HepG2 (cell line): Measurements from ENCODE around the gene ROMO1. TPM values are rescaled to one million over a fixed set of nuclear protein-coding genes. Genes with fewer than 3 reads are reported as not detected.

Source experiments
- AGO2 ChIP-seq: fragments of 200-400 bp; formaldehyde crosslinking; optimal IDR thresholded peaks from 2 replicates; pipeline ENCODE3; 2017; ENCODE audit warnings: mild to moderate bottlenecking, low read depth, low read length, moderate library complexity
- CREB1 ChIP-seq, 2 experiments: fragments of 450-650 bp in 1 of 2; IDR thresholded peaks; 2 replicates each; pipeline ENCODE4 v1.6.1; 2016 to 2017; ENCODE audit warnings: control low read depth in 1 of 2, mild to moderate bottlenecking in 1 of 2, missing compliant biosample characterization in 1 of 2, missing genetic modification characterization in 1 of 2
- GMEB2 ChIP-seq: IDR thresholded peaks from 2 replicates; pipeline ENCODE4 v1.6.1; 2016; ENCODE audit warnings: missing biosample characterization, missing genetic modification reagents, low read depth
- HNRNPK ChIP-seq: fragments of 200-400 bp; formaldehyde crosslinking; IDR thresholded peaks from 2 replicates; pipeline ENCODE4 v1.6.1; 2018; ENCODE audit warnings: low read length, low read depth, moderate library complexity, mild to moderate bottlenecking; ENCODE audit not compliant: poor library complexity, severe bottlenecking
- HNRNPL ChIP-seq: fragments of 200-400 bp; formaldehyde crosslinking; IDR thresholded peaks from 2 replicates; pipeline ENCODE4 v1.6.1; 2017; ENCODE audit warnings: mild to moderate bottlenecking, low read depth, low read length
- IRX3 ChIP-seq: sonication (generic); formaldehyde crosslinking; IDR thresholded peaks from 2 replicates; pipeline ENCODE4 v1.8.1; 2023; ENCODE audit warnings: mild to moderate bottlenecking, low read depth, missing genetic modification reagents, borderline replicate concordance
- MAFF ChIP-seq: IDR thresholded peaks from 2 replicates; pipeline ENCODE4 v1.6.1; 2011; ENCODE audit warnings: low read depth, low read length, improper control_type of control experiment
- MAFK ChIP-seq, 2 experiments: IDR thresholded peaks in 1 of 2; conservative IDR thresholded peaks in 1 of 2; 2 replicates each; pipeline ENCODE4 v1.6.1; 2011; ENCODE audit warnings: improper control_type of control experiment in 2 of 2, low read length in 2 of 2
- NKX3-1 ChIP-seq: sonication (generic); formaldehyde crosslinking; IDR thresholded peaks from 2 replicates; pipeline ENCODE4 v1.5.0; 2020; ENCODE audit warnings: missing genetic modification reagents
- NR2F1 ChIP-seq, 2 experiments: fragments of 450-650 bp in 1 of 2; formaldehyde crosslinking in 1 of 2; IDR thresholded peaks; 2 replicates each; pipeline versions ENCODE4 v1.5.0 to v1.6.1; 2016 to 2020; ENCODE audit warnings: mild to moderate bottlenecking in 1 of 2, missing compliant biosample characterization in 1 of 2, missing genetic modification reagents in 1 of 2, moderate library complexity in 1 of 2
- POLR2AphosphoS5 ChIP-seq: IDR thresholded peaks from 2 replicates; pipeline ENCODE4 v1.6.1; 2012; ENCODE audit warnings: low read depth, low read length
- RBFOX2 ChIP-seq: fragments of 200-400 bp; formaldehyde crosslinking; IDR thresholded peaks from 2 replicates; pipeline ENCODE4 v1.6.1; 2017; ENCODE audit warnings: low read depth, mild to moderate bottlenecking, low read length
- RBM22 ChIP-seq: fragments of 200-400 bp; formaldehyde crosslinking; optimal IDR thresholded peaks from 2 replicates; pipeline ENCODE3; 2017; ENCODE audit warnings: mild to moderate bottlenecking, low read length, moderate library complexity
- RFX3 ChIP-seq: IDR thresholded peaks from 2 replicates; pipeline ENCODE4 v1.6.1; 2016; ENCODE audit warnings: missing biosample characterization, missing genetic modification reagents
- RFXANK ChIP-seq: IDR thresholded peaks from 2 replicates; pipeline ENCODE4 v1.6.1; 2016
- SIN3B ChIP-seq: fragments of 150-350 bp; IDR thresholded peaks from 2 replicates; pipeline ENCODE4 v1.6.1; 2014; ENCODE audit warnings: low read length
- SNAPC5 ChIP-seq: sonication (generic); formaldehyde crosslinking; IDR thresholded peaks from 2 replicates; pipeline ENCODE4 v1.8.1; 2023; ENCODE audit warnings: mild to moderate bottlenecking, missing genetic modification reagents, borderline replicate concordance
- TARDBP ChIP-seq: sonication (generic); formaldehyde crosslinking; IDR thresholded peaks from 2 replicates; pipeline ENCODE4 v1.8.0; 2022; ENCODE audit warnings: mild to moderate bottlenecking, missing genetic modification reagents
- TCF7L2 ChIP-seq: IDR thresholded peaks from 2 replicates; pipeline ENCODE4 v1.6.1; 2011; ENCODE audit warnings: mild to moderate bottlenecking, low read depth, low read length, moderate library complexity
- ZKSCAN8 ChIP-seq: IDR thresholded peaks from 2 replicates; pipeline ENCODE4 v1.6.1; 2016; ENCODE audit warnings: borderline replicate concordance, missing genetic modification reagents, missing compliant biosample characterization
- ZMAT3 ChIP-seq: sonication (generic); formaldehyde crosslinking; conservative IDR thresholded peaks from 2 replicates; pipeline ENCODE4 v1.7.0; 2021; ENCODE audit warnings: missing genetic modification reagents
- ZNF281 ChIP-seq: sonication (generic); formaldehyde crosslinking; IDR thresholded peaks from 2 replicates; pipeline ENCODE4 v1.4.0; 2020; ENCODE audit warnings: missing genetic modification reagents, borderline replicate concordance
- ZNF605 ChIP-seq: sonication (generic); formaldehyde crosslinking; IDR thresholded peaks from 2 replicates; pipeline ENCODE4 v1.8.0; 2022; ENCODE audit warnings: mild to moderate bottlenecking, missing genetic modification reagents
- ZNF660 ChIP-seq: sonication (generic); formaldehyde crosslinking; IDR thresholded peaks from 2 replicates; pipeline ENCODE4 v1.5.1; 2020; ENCODE audit warnings: mild to moderate bottlenecking, low read depth, missing genetic modification reagents, borderline replicate concordance
- ZNF746 ChIP-seq: sonication (generic); formaldehyde crosslinking; IDR thresholded peaks from 2 replicates; pipeline ENCODE4 v1.8.0; 2022; ENCODE audit warnings: mild to moderate bottlenecking, missing genetic modification reagents
- polyA plus RNA-seq, 8 experiments: library from polyadenylated mRNA; depleted of rRNA in 3 of 8; stranded (reverse) in 7 of 8; unstranded in 1 of 8; fragments of >200 nt; fragmentation: Illumina TruSeq in 4 of 8; extraction: Trizol in 4 of 8; gene quantifications; 2 replicates each; pipeline versions ENCODE4 v1.2.1 to v1.2.3, GENCODE V29; 2011 to 2016; ENCODE audit warnings: low read depth in 4 of 8, missing spikeins in 1 of 8, mixed read lengths in 1 of 8; ENCODE audit not compliant: insufficient read depth in 1 of 8
- total RNA-seq, 5 experiments: library from RNA; depleted of rRNA; stranded (reverse); fragments of >200 nt; fragmentation: Illumina TruSeq; extraction: Trizol; gene quantifications; 2 replicates each; pipeline ENCODE4 v1.2.3, GENCODE V29; 2016; ENCODE audit warnings: low read depth in 1 of 5

ROMO1 gene
- total and polyA plus RNA-seq, 2 of the 13 experiments (the other 11 are each of a cell fraction or from before 2014, with no cell fraction given): 636 to 755 TPM

- no peak for TF ChIP-seq CREB1 (IDR thresholded peaks at IDR 0.05)
- TF ChIP-seq CREB1 (CRISPR knock-in tag; IDR thresholded peaks at IDR 0.05): peak; percentile 10; the same call in 1 of the 2 replicates
- TF ChIP-seq ZKSCAN8 (CRISPR knock-in tag): 0 out of 2 replicates have a peak, but pooled peaks have one; percentile 22
- no peak for TF ChIP-seq ZMAT3 (CRISPR knock-in tag)
- TF ChIP-seq POLR2AphosphoS5: peak; percentile 50
- TF ChIP-seq TARDBP (CRISPR knock-in tag): 0 out of 2 replicates have a peak, but pooled peaks have one; percentile 13
- TF ChIP-seq RFX3: no peak
- TF ChIP-seq NKX3-1: peak; percentile 62
- TF ChIP-seq ZNF605: no peak
- TF ChIP-seq SNAPC5 (CRISPR knock-in tag): 0 out of 2 replicates have a peak, but pooled peaks have one; percentile 25
- 0 out of 2 replicates have a peak, but pooled peaks have one; percentile 26 for TF ChIP-seq SIN3B
- peak; percentile 100 for TF ChIP-seq RBM22
- peak; percentile 35; the same call in 1 of the 2 replicates for TF ChIP-seq MAFF
- TF ChIP-seq ZNF746 (CRISPR knock-in tag): no peak
- TF ChIP-seq ZNF281 (CRISPR knock-in tag): 0 out of 2 replicates have a peak, but pooled peaks have one; percentile 9
- no peak for TF ChIP-seq IRX3
- TF ChIP-seq GMEB2 (CRISPR knock-in tag): 0 out of 2 replicates have a peak, but pooled peaks have one; percentile 27
- 0 out of 2 replicates have a peak, but pooled peaks have one; percentile 31 for TF ChIP-seq RFXANK
- TF ChIP-seq HNRNPK: peak; percentile 2
- TF ChIP-seq ZNF660 (CRISPR knock-in tag): no peak
- 0 out of 2 replicates have a peak, but pooled peaks have one; percentile 31 for TF ChIP-seq TCF7L2
- TF ChIP-seq MAFK (conservative IDR thresholded peaks at IDR 0.05 in 1 of 2, IDR thresholded peaks at IDR 0.05 in 1 of 2; ENCODE audit: low read length in 2 of 2): peak; percentile 9 to 40; a peak in 2 of 4 replicates
- TF ChIP-seq HNRNPL: 0 out of 2 replicates have a peak, but pooled peaks have one; percentile 30
- TF ChIP-seq RBFOX2: peak; percentile 81
- peak; percentile 96 for TF ChIP-seq AGO2
- peak in 1 of 2 experiments; percentile 1; a peak in 1 of 4 replicates for TF ChIP-seq NR2F1 (CRISPR knock-in tag; IDR thresholded peaks at IDR 0.05)
Observed at GRCh38 chr20:35702824-35703695, 3.9 kb downstream of the ROMO1 start (continued).
